ENCODE results near the gene COLQ. TPM values are rescaled to one million over a fixed set of nuclear protein-coding genes. Genes with fewer than 3 reads are reported as not detected.
"Not testable (repeated sequence)": the region's sequence is repeated elsewhere in the genome, so short reads cannot be mapped to it uniquely, and the experiment has no call there.

The COLQ gene
- polyA plus RNA-seq, 1 donor (not counting 4 experiments of a cell fraction or from before 2014, with no cell fraction given), result 0.35 TPM

- dilution Hi-C loops (cut with MboI; ENCODE audit: extremely low pct_ligation_motif_present, low sequenced_read_pairs), result no loop called here
- FAIRE-seq, result no peak
These were observed 35.5 kb downstream of the COLQ start for GRCh38 chr3:15486020-15486419.

GRCh38 chr3:15484551-15484950, 37.0 kb downstream of the COLQ start:
- H3K4me2 ChIP-seq (ENCODE audit: control insufficient read depth, extremely low read depth, insufficient read depth, low read depth, low read length); H2AFZ ChIP-seq (ENCODE audit: control insufficient read depth, low read length); H3K9me3 ChIP-seq (ENCODE audit: control insufficient read depth, low read depth, low read length); DNase-seq (ENCODE audit: low read depth, low spot score); H3K9me1 ChIP-seq (ENCODE audit: control insufficient read depth, extremely low read depth, insufficient read depth, low read length); H3K9ac ChIP-seq (ENCODE audit: control insufficient read depth, extremely low read depth, insufficient read depth, low read length); H3K27me3 ChIP-seq (ENCODE audit: control insufficient read depth, extremely low read depth, insufficient read depth, low read length); H3K27ac ChIP-seq (ENCODE audit: control insufficient read depth, insufficient read depth, low read length); H3K36me3 ChIP-seq (ENCODE audit: control insufficient read depth in 2 of 2, extremely low read depth in 1 of 2, insufficient read depth in 2 of 2, low read length in 2 of 2); H3K4me3 ChIP-seq (ENCODE audit: control insufficient read depth in 2 of 3, extremely low read depth in 1 of 3, insufficient read depth in 2 of 3, low read depth in 1 of 3, low read length in 3 of 3); dilution Hi-C loops (cut with MboI; ENCODE audit: extremely low pct_ligation_motif_present, low sequenced_read_pairs); FAIRE-seq; H4K20me1 ChIP-seq (ENCODE audit: control insufficient read depth, extremely low read depth, insufficient read depth, low read length); H3K4me1 ChIP-seq (ENCODE audit: control insufficient read depth, extremely low read depth, insufficient read depth, low read length); H3K79me2 ChIP-seq (ENCODE audit: control insufficient read depth, insufficient read depth, low read length): not testable (repeated sequence)

More at GRCh38 chr3:15486020-15486419, 35.5 kb downstream of the COLQ start:
- DNase-seq (ENCODE audit: low read depth, low spot score), result no peak
- TF ChIP-seq CTCF (optimal IDR thresholded peaks at IDR 0.05 in 1 of 3, IDR thresholded peaks at IDR 0.05 in 1 of 3, conservative IDR thresholded peaks at IDR 0.05 in 1 of 3; ENCODE audit: extremely low read depth in 1 of 3, insufficient read depth in 2 of 3, low read length in 3 of 3) (no peak), EZH2 (IDR thresholded peaks at IDR 0.05; ENCODE audit: low read length) (no peak)
- H3K36me3 ChIP-seq (ENCODE audit: control insufficient read depth in 2 of 2, extremely low read depth in 1 of 2, insufficient read depth in 2 of 2, low read length in 2 of 2), result no peaks in the 10 kb centered on the region
- no peak overlapping the region for H3K27ac ChIP-seq (ENCODE audit: control insufficient read depth, insufficient read depth, low read length)
- no peaks in the 10 kb centered on the region for H3K4me1 ChIP-seq (ENCODE audit: control insufficient read depth, extremely low read depth, insufficient read depth, low read length)
- H3K4me2 ChIP-seq (ENCODE audit: control insufficient read depth, extremely low read depth, insufficient read depth, low read depth, low read length), result no peak overlapping the region
- H3K79me2 ChIP-seq (ENCODE audit: control insufficient read depth, insufficient read depth, low read length), result no peaks in the 10 kb centered on the region
- no peak overlapping the region for H3K9ac ChIP-seq (ENCODE audit: control insufficient read depth, extremely low read depth, insufficient read depth, low read length)
- no peak overlapping the region for H3K4me3 ChIP-seq (ENCODE audit: control insufficient read depth in 2 of 3, extremely low read depth in 1 of 3, insufficient read depth in 2 of 3, low read depth in 1 of 3, low read length in 3 of 3)
- H3K27me3 ChIP-seq (ENCODE audit: control insufficient read depth, extremely low read depth, insufficient read depth, low read length), result peaks cover 3% of the 10 kb centered on the region
- no peaks in the 10 kb centered on the region for H3K9me3 ChIP-seq (ENCODE audit: control insufficient read depth, low read depth, low read length)
- no peaks in the 10 kb centered on the region for H4K20me1 ChIP-seq (ENCODE audit: control insufficient read depth, extremely low read depth, insufficient read depth, low read length)
- H3K9me1 ChIP-seq (ENCODE audit: control insufficient read depth, extremely low read depth, insufficient read depth, low read length), result no peaks in the 10 kb centered on the region
- H2AFZ ChIP-seq (ENCODE audit: control insufficient read depth, low read length), result no peak overlapping the region

Measured in keratinocyte (primary cell).